Loucy (cell line): ENCODE data around the gene PAX2.

Source experiments
- H2AFZ ChIP-seq: fragments of 200-600 bp; sonication (generic); 2 replicates; pipeline ENCODE4 v1.6.0; 2016; ENCODE audit warnings: antibody characterized with exemption, mild to moderate bottlenecking, low read length, moderate library complexity
- H3F3A ChIP-seq: fragments of 200-600 bp; 2 replicates; pipeline ENCODE4 v1.6.0; 2016; ENCODE audit warnings: antibody characterized with exemption, low read depth, mild to moderate bottlenecking
- H3K27me3 ChIP-seq: fragments of 200-600 bp; sonication (generic); 2 replicates; pipeline ENCODE4 v1.6.1; 2014; ENCODE audit warnings: low read length, mild to moderate bottlenecking; ENCODE audit not compliant: insufficient read depth, poor library complexity, severe bottlenecking
- H3K36me3 ChIP-seq: fragments of 200-600 bp; sonication (generic); 2 replicates; pipeline ENCODE4 v1.6.1; 2016; ENCODE audit warnings: low read length; ENCODE audit not compliant: insufficient read depth
- H3K4me1 ChIP-seq: fragments of 200-600 bp; sonication (generic); 2 replicates; pipeline ENCODE4 v1.5.1; 2014; ENCODE audit warnings: low read length, mild to moderate bottlenecking; ENCODE audit not compliant: insufficient read depth, poor library complexity, severe bottlenecking
- H3K4me2 ChIP-seq: fragments of 200-600 bp; sonication (generic); 2 replicates; pipeline ENCODE4 v1.6.0; 2014; ENCODE audit warnings: antibody characterized with exemption, low read length, low read depth, mild to moderate bottlenecking; ENCODE audit not compliant: poor library complexity, severe bottlenecking
- H3K4me3 ChIP-seq: fragments of 200-600 bp; sonication (generic); 2 replicates; pipeline ENCODE4 v1.5.1; 2014; ENCODE audit warnings: low read length, mild to moderate bottlenecking, mixed read lengths; ENCODE audit not compliant: poor library complexity, severe bottlenecking
- H3K79me2 ChIP-seq: fragments of 200-600 bp; sonication (generic); 2 replicates; pipeline ENCODE4 v1.6.1; 2014; ENCODE audit warnings: low read length; ENCODE audit not compliant: insufficient read depth
- H3K9ac ChIP-seq: fragments of 200-600 bp; sonication (generic); 2 replicates; pipeline ENCODE4 v1.6.0; 2014; ENCODE audit warnings: mild to moderate bottlenecking, low read depth, low read length, moderate library complexity; ENCODE audit not compliant: poor library complexity, severe bottlenecking
- H3K9me2 ChIP-seq: fragments of 200-600 bp; sonication (generic); replicated peaks from 2 replicates; pipeline ENCODE4 v1.6.1; 2016; ENCODE audit warnings: low read depth, low read length, mixed read lengths
- H3K9me3 ChIP-seq: fragments of 200-600 bp; sonication (generic); 2 replicates; pipeline ENCODE4 v1.6.1; 2014; ENCODE audit warnings: mild to moderate bottlenecking, antibody characterized with exemption, low read length, low read depth; ENCODE audit not compliant: insufficient read depth
- H4K20me1 ChIP-seq: fragments of 200-600 bp; sonication (generic); 2 replicates; pipeline ENCODE4 v1.6.0; 2014; ENCODE audit warnings: antibody characterized with exemption, low read length, mild to moderate bottlenecking; ENCODE audit not compliant: insufficient read depth, poor library complexity, severe bottlenecking
- EZH2phosphoT487 ChIP-seq: fragments of 200-600 bp; IDR thresholded peaks from 2 replicates; pipeline ENCODE4 v1.6.1; 2018; ENCODE audit warnings: antibody characterized with exemption, mild to moderate bottlenecking, moderate library complexity, borderline replicate concordance
- TF ChIP-seq, protein P1 (sequence below): fragments of 200-600 bp; sonication (generic); conservative IDR thresholded peaks from 2 replicates; pipeline ENCODE4 v1.5.1; 2014; ENCODE audit warnings: mild to moderate bottlenecking, antibody characterized with exemption, low read length

Gene PAX2

DNA sequence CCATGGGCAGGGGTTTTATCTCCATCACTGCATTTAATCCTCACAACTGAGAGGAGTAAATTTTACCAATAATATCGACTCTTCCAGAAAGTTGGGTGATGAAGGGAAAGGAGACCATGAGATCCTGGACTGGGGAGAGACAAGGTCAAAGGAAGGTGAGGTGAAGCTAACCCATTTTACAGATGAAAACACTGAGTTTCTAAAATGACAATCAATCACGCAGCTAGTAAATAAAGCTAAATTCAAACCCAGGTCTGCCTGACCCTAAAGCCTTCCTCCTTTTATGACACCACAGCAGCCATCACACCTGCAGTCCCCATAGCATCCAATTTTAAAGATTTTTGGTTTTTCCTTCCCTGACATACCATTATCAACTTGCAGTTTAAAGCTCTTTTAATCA lies 103.4 kb downstream of the PAX2 start:
- no peaks in the 10 kb centered on the region for H3K27me3 ChIP-seq
- H3K4me2 ChIP-seq = no peak overlapping the region
- no peaks in the 10 kb centered on the region for H3K36me3 ChIP-seq
- H3K9me3 ChIP-seq = no peaks in the 10 kb centered on the region
- no peak overlapping the region for H3K9ac ChIP-seq
- H3F3A ChIP-seq = no peaks in the 10 kb centered on the region
- no peak for TF ChIP-seq EZH2phosphoT487
- TF ChIP-seq, protein P1, sequence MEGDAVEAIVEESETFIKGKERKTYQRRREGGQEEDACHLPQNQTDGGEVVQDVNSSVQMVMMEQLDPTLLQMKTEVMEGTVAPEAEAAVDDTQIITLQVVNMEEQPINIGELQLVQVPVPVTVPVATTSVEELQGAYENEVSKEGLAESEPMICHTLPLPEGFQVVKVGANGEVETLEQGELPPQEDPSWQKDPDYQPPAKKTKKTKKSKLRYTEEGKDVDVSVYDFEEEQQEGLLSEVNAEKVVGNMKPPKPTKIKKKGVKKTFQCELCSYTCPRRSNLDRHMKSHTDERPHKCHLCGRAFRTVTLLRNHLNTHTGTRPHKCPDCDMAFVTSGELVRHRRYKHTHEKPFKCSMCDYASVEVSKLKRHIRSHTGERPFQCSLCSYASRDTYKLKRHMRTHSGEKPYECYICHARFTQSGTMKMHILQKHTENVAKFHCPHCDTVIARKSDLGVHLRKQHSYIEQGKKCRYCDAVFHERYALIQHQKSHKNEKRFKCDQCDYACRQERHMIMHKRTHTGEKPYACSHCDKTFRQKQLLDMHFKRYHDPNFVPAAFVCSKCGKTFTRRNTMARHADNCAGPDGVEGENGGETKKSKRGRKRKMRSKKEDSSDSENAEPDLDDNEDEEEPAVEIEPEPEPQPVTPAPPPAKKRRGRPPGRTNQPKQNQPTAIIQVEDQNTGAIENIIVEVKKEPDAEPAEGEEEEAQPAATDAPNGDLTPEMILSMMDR = no peak
- H3K79me2 ChIP-seq = no peaks in the 10 kb centered on the region
- H3K4me3 ChIP-seq = no peak overlapping the region
- no peaks in the 10 kb centered on the region for H3K9me2 ChIP-seq
- H3K4me1 ChIP-seq = peaks cover 4% of the 10 kb centered on the region
- no peak overlapping the region for H2AFZ ChIP-seq
- H4K20me1 ChIP-seq = no peaks in the 10 kb centered on the region

GRCh38 chr10:100858261-100858660 lies 112.9 kb downstream of the PAX2 start:
- Histone ChIP-seq H3K9me3 (no peaks in the 10 kb centered on the region), H3K4me3 (no peak overlapping the region), H3K27me3 (no peaks in the 10 kb centered on the region), H2AFZ (no peak overlapping the region), H3F3A (no peaks in the 10 kb centered on the region), H3K36me3 (no peaks in the 10 kb centered on the region), H3K4me2 (no peak overlapping the region), H4K20me1 (no peaks in the 10 kb centered on the region), H3K79me2 (no peaks in the 10 kb centered on the region), H3K4me1 (no peaks in the 10 kb centered on the region), H3K9ac (no peak overlapping the region), H3K9me2 (no peaks in the 10 kb centered on the region)
- TF ChIP-seq, protein P1 = no peak
- no peak for TF ChIP-seq EZH2phosphoT487

- Histone ChIP-seq H3K4me3 (no peak overlapping the region), H3F3A (no peaks in the 10 kb centered on the region), H3K9me2 (no peaks in the 10 kb centered on the region)
Measured at GRCh38 chr10:100858747-100859483, 113.5 kb downstream of the PAX2 start.

More at GRCh38 chr10:100858747-100859483, 113.5 kb downstream of the PAX2 start:
- Histone ChIP-seq H3K79me2 (no peaks in the 10 kb centered on the region), H2AFZ (no peak overlapping the region), H3K9me3 (no peaks in the 10 kb centered on the region), H3K4me1 (no peaks in the 10 kb centered on the region), H3K4me2 (no peak overlapping the region), H3K36me3 (no peaks in the 10 kb centered on the region), H3K27me3 (no peaks in the 10 kb centered on the region), H3K9ac (no peak overlapping the region), H4K20me1 (no peaks in the 10 kb centered on the region)
- TF ChIP-seq, protein P1 = no peak
- no peak for TF ChIP-seq EZH2phosphoT487
